Tibial artery (tissue), 4 donors: ENCODE measurements around the gene JAKMIP1.

Experiments
- DNase-seq, 2 donors: peaks; one replicate each; pipeline ENCODE4 v3.0.0-alpha.2; 2019
- H3K27ac ChIP-seq, 2 donors: fragments of 200-600 bp; sonication (generic) in 1 of 2; 1 replicate in 1 of 2; 2 replicates in 1 of 2; pipeline ENCODE4 v1.5.1; 2018 to 2019; ENCODE audit warnings: mild to moderate bottlenecking in 1 of 2
- H3K27me3 ChIP-seq, 2 donors: fragments of 200-600 bp; sonication (generic) in 1 of 2; one replicate each; pipeline versions ENCODE4 v1.5.1 to v1.6.0; 2016 to 2019
- H3K36me3 ChIP-seq, 3 donors: fragments of 200-600 bp; sonication (generic) in 2 of 3; one replicate each; pipeline ENCODE4 v1.5.1; 2016 to 2019; ENCODE audit warnings: mild to moderate bottlenecking in 2 of 3
- H3K4me1 ChIP-seq, 4 donors: fragments of 200-600 bp; sonication (generic) in 2 of 4; 1 replicate in 3 of 4; 2 replicates in 1 of 4; pipeline ENCODE4 v1.5.1; 2016 to 2019
- H3K4me3 ChIP-seq, 2 donors: fragments of 200-600 bp; sonication (generic) in 1 of 2; 1 replicate in 1 of 2; 2 replicates in 1 of 2; pipeline ENCODE4 v1.5.1; 2018 to 2019; ENCODE audit warnings: mild to moderate bottlenecking in 2 of 2
- H3K9me3 ChIP-seq, 3 donors: fragments of 200-600 bp; sonication (generic) in 1 of 3; one replicate each; pipeline ENCODE4 v1.5.1; 2016 to 2019
- CTCF ChIP-seq, 2 experiments: fragments of 200-600 bp in 1 of 2; fragments of 450-650 bp in 1 of 2; IDR thresholded peaks; one replicate each; pipeline ENCODE4 v1.5.1; 2017 to 2019; ENCODE audit warnings: antibody characterized with exemption in 2 of 2, mild to moderate bottlenecking in 1 of 2, moderate library complexity in 1 of 2
- intact Hi-C: fragments of 100-400 bp; cut with DNase I; formaldehyde crosslinking; loops from one replicate; pipeline ENCODE4 v1.15.0; 2023; ENCODE audit warnings: low total_unique reads

JAKMIP1 gene

GRCh38 chr4:6230827-6231662 is 30.7 kb upstream of the JAKMIP1 start:
- intact Hi-C loops: no loop called here
- H3K36me3 ChIP-seq: no peaks in the 10 kb centered on the region
- H3K4me3 ChIP-seq: no peak overlapping the region
- H3K9me3 ChIP-seq: no peaks in the 10 kb centered on the region
- no peak overlapping the region for H3K27ac ChIP-seq
- peak; percentile 9 to 53 for DNase-seq
- H3K27me3 ChIP-seq: peaks cover 0 to 44% of the 10 kb centered on the region in 2 donors
- no peak for TF ChIP-seq CTCF (IDR thresholded peaks at IDR 0.05)
- no peaks in the 10 kb centered on the region for H3K4me1 ChIP-seq

- H3K36me3 ChIP-seq: no peaks in the 10 kb centered on the region
- H3K27me3 ChIP-seq: peaks cover 0 to 46% of the 10 kb centered on the region in 2 donors
- no peak for TF ChIP-seq CTCF (IDR thresholded peaks at IDR 0.05)
- no peaks in the 10 kb centered on the region for H3K9me3 ChIP-seq
- H3K4me1 ChIP-seq: no peaks in the 10 kb centered on the region
- intact Hi-C loops: no loop called here
- H3K4me3 ChIP-seq: no peak overlapping the region
- H3K27ac ChIP-seq: no peak overlapping the region
- DNase-seq: no peak
Observed at GRCh38 chr4:6230502-6230785, 30.1 kb upstream of the JAKMIP1 start.

GRCh38 chr4:6229671-6230501 is 29.5 kb upstream of the JAKMIP1 start:
- no peak for TF ChIP-seq CTCF (IDR thresholded peaks at IDR 0.05)
- Histone ChIP-seq H3K4me1 (no peaks in the 10 kb centered on the region), H3K4me3 (no peak overlapping the region), H3K9me3 (no peaks in the 10 kb centered on the region), H3K27me3 (peaks cover 0 to 45% of the 10 kb centered on the region in 2 donors), H3K27ac (no peak overlapping the region), H3K36me3 (no peaks in the 10 kb centered on the region)
- intact Hi-C loops: no loop called here
- DNase-seq: peak in 1 of 2 donors; percentile 51

- DNase-seq: no peak
- no peaks in the 10 kb centered on the region for H3K9me3 ChIP-seq
- intact Hi-C loops: no loop called here
- H3K36me3 ChIP-seq: no peaks in the 10 kb centered on the region
- peaks cover 0 to 48% of the 10 kb centered on the region in 2 donors for H3K27me3 ChIP-seq
- H3K27ac ChIP-seq: no peak overlapping the region
- no peak overlapping the region for H3K4me3 ChIP-seq
- no peak for TF ChIP-seq CTCF (IDR thresholded peaks at IDR 0.05)
- H3K4me1 ChIP-seq: no peaks in the 10 kb centered on the region
Observed at GRCh38 chr4:6229095-6229494, 28.7 kb upstream of the JAKMIP1 start.

GRCh38 chr4:6228158-6229067 is 28.1 kb upstream of the JAKMIP1 start:
- H3K9me3 ChIP-seq: no peaks in the 10 kb centered on the region

More at GRCh38 chr4:6228158-6229067, 28.1 kb upstream of the JAKMIP1 start:
- Histone ChIP-seq H3K27ac (no peak overlapping the region), H3K4me1 (no peaks in the 10 kb centered on the region), H3K27me3 (peaks cover 0 to 53% of the 10 kb centered on the region in 2 donors), H3K36me3 (no peaks in the 10 kb centered on the region), H3K4me3 (no peak overlapping the region)
- peak in 1 of 2 donors; percentile 27 for DNase-seq
- TF ChIP-seq CTCF (IDR thresholded peaks at IDR 0.05): no peak
- intact Hi-C loops: no loop called here
